ENCODE data around the gene DUSP9. TPM values are rescaled to one million over a fixed set of nuclear protein-coding genes. Genes with fewer than 3 reads are reported as not detected.

Gene DUSP9
- total RNA-seq, 2 experiments from 2014 or later = 0.36 TPM; not detected in 1

- CTCF ChIA-PET = interaction anchor here (0.6 to 2.7 kb wide), 5 partner anchors 9 to 109 kb away, joined by 3 to 12 read pairs (median 4); no protein-coding TSS in a partner anchor
- no peaks in the 10 kb centered on the region for H3K36me3 Mint-ChIP-seq (ENCODE audit: low read depth)
- peaks cover 24% of the 10 kb centered on the region for H3K27me3 Mint-ChIP-seq (ENCODE audit: low read depth)
- no peaks in the 10 kb centered on the region for H3K9me3 Mint-ChIP-seq
- peaks cover 3% of the 10 kb centered on the region for H3K4me1 Mint-ChIP-seq (ENCODE audit: low read depth)
- no peak for DNase-seq
- intact Hi-C loops (cut with micrococcal nuclease) = loop anchor here (1.0 kb wide), 3 partner anchors 38 to 109 kb away; no protein-coding TSS in a partner anchor
- H3K27ac Mint-ChIP-seq = no peak overlapping the region
- H3K4me3 Mint-ChIP-seq = no peak overlapping the region
Observed at GRCh38 chrX:153648358-153649177, 1.6 kb downstream of the DUSP9 start.

- Mint-ChIP-seq H3K27me3 (ENCODE audit: low read depth) (peaks cover 24% of the 10 kb centered on the region), H3K9me3 (no peaks in the 10 kb centered on the region), H3K27ac (no peak overlapping the region), H3K4me1 (ENCODE audit: low read depth) (peaks cover 2% of the 10 kb centered on the region), H3K4me3 (no peak overlapping the region), H3K36me3 (ENCODE audit: low read depth) (no peaks in the 10 kb centered on the region)
- CTCF ChIA-PET = interaction anchor here (0.6 to 2.7 kb wide), 6 partner anchors 8 to 109 kb away, joined by 3 to 12 read pairs (median 4); no protein-coding TSS in a partner anchor
- intact Hi-C loops (cut with micrococcal nuclease) = loop anchor here (1.0 kb wide), 3 partner anchors 39 to 110 kb away; no protein-coding TSS in a partner anchor
- peak; percentile 49 for DNase-seq
Observed at GRCh38 chrX:153649178-153649914, 2.3 kb downstream of the DUSP9 start.

GRCh38 chrX:153649915-153650782 lies 3.1 kb downstream of the DUSP9 start:
- no peaks in the 10 kb centered on the region for H3K36me3 Mint-ChIP-seq (ENCODE audit: low read depth)
- no peak for DNase-seq
- no peak overlapping the region for H3K27ac Mint-ChIP-seq
- peaks cover 2% of the 10 kb centered on the region for H3K4me1 Mint-ChIP-seq (ENCODE audit: low read depth)
- intact Hi-C loops (cut with micrococcal nuclease) = loop anchor here (1.0 kb wide), 3 partner anchors 40 to 111 kb away; no protein-coding TSS in a partner anchor
- H3K9me3 Mint-ChIP-seq = no peaks in the 10 kb centered on the region
- H3K4me3 Mint-ChIP-seq = no peak overlapping the region
- CTCF ChIA-PET = interaction anchor here (1.2 to 3.0 kb wide), 5 partner anchors 12 to 110 kb away, joined by 3 to 12 read pairs (median 4); no protein-coding TSS in a partner anchor
- peaks cover 16% of the 10 kb centered on the region for H3K27me3 Mint-ChIP-seq (ENCODE audit: low read depth)

- DNase-seq = no peak
- Mint-ChIP-seq H3K4me1 (ENCODE audit: low read depth) (peaks cover 2% of the 10 kb centered on the region), H3K27ac (no peak overlapping the region), H3K36me3 (ENCODE audit: low read depth) (no peaks in the 10 kb centered on the region), H3K27me3 (ENCODE audit: low read depth) (peaks cover 9% of the 10 kb centered on the region), H3K4me3 (no peak overlapping the region), H3K9me3 (no peaks in the 10 kb centered on the region)
- intact Hi-C loops (cut with micrococcal nuclease) = no loop called here
- CTCF ChIA-PET = interaction anchor here (1.3 to 3.0 kb wide), 3 partner anchors 11 to 112 kb away, joined by 4 to 8 read pairs (median 7); no protein-coding TSS in a partner anchor
Observed at GRCh38 chrX:153650959-153651358, 4.0 kb downstream of the DUSP9 start.

- H3K36me3 Mint-ChIP-seq (ENCODE audit: low read depth) = no peaks in the 10 kb centered on the region
- no peak overlapping the region for H3K27ac Mint-ChIP-seq
- peaks cover 4% of the 10 kb centered on the region for H3K27me3 Mint-ChIP-seq (ENCODE audit: low read depth)
- DNase-seq = no peak
- CTCF ChIA-PET = interaction anchor here (1.1 to 3.0 kb wide), 4 partner anchors 10 to 113 kb away, joined by 3 to 8 read pairs (median 6); no protein-coding TSS in a partner anchor
- intact Hi-C loops (cut with micrococcal nuclease) = no loop called here
- no peak overlapping the region for H3K4me3 Mint-ChIP-seq
- no peaks in the 10 kb centered on the region for H3K9me3 Mint-ChIP-seq
- no peaks in the 10 kb centered on the region for H3K4me1 Mint-ChIP-seq (ENCODE audit: low read depth)
Observed at GRCh38 chrX:153651540-153652079, 4.6 kb downstream of the DUSP9 start.

- H3K27me3 Mint-ChIP-seq (ENCODE audit: low read depth) = peaks cover 3% of the 10 kb centered on the region
Observed at GRCh38 chrX:153653556-153653955, 6.6 kb downstream of the DUSP9 start.

GRCh38 chrX:153657161-153657560 lies 10.2 kb downstream of the DUSP9 start:
- Mint-ChIP-seq H3K27me3 (ENCODE audit: low read depth) (peaks cover 3% of the 10 kb centered on the region), H3K4me1 (ENCODE audit: low read depth) (no peaks in the 10 kb centered on the region), H3K27ac (no peak overlapping the region), H3K4me3 (no peak overlapping the region), H3K36me3 (ENCODE audit: low read depth) (no peaks in the 10 kb centered on the region), H3K9me3 (no peaks in the 10 kb centered on the region)
- no peak for DNase-seq
- CTCF ChIA-PET = interaction anchor here (0.7 to 2.5 kb wide), 8 partner anchors 8 to 152 kb away, joined by 3 to 9 read pairs (median 4); partner anchors contain the start of gene DUSP9
- intact Hi-C loops (cut with micrococcal nuclease) = no loop called here

More at GRCh38 chrX:153653556-153653955, 6.6 kb downstream of the DUSP9 start:
- H3K4me3 Mint-ChIP-seq = no peak overlapping the region
- intact Hi-C loops (cut with micrococcal nuclease) = no loop called here
- no peaks in the 10 kb centered on the region for H3K9me3 Mint-ChIP-seq
- DNase-seq = no peak
- CTCF ChIA-PET = interaction anchor here (0.9 to 1.5 kb wide), 2 partner anchors 14 to 44 kb away, joined by 3 to 4 read pairs; no protein-coding TSS in a partner anchor
- H3K4me1 Mint-ChIP-seq (ENCODE audit: low read depth) = no peaks in the 10 kb centered on the region
- no peak overlapping the region for H3K27ac Mint-ChIP-seq
- H3K36me3 Mint-ChIP-seq (ENCODE audit: low read depth) = no peaks in the 10 kb centered on the region

GRCh38 chrX:153659268-153659667 lies 12.3 kb downstream of the DUSP9 start:
- intact Hi-C loops (cut with micrococcal nuclease) = no loop called here
- Mint-ChIP-seq H3K4me3 (no peak overlapping the region), H3K9me3 (no peaks in the 10 kb centered on the region), H3K36me3 (ENCODE audit: low read depth) (no peaks in the 10 kb centered on the region), H3K4me1 (ENCODE audit: low read depth) (no peaks in the 10 kb centered on the region), H3K27me3 (ENCODE audit: low read depth) (peaks cover 3% of the 10 kb centered on the region), H3K27ac (no peak overlapping the region)
- DNase-seq = no peak
- CTCF ChIA-PET = interaction anchor here (1.2 to 2.3 kb wide), 3 partner anchors 9 to 119 kb away, joined by 4 to 7 read pairs (median 4); no protein-coding TSS in a partner anchor

GRCh38 chrX:153662266-153662665 lies 15.3 kb downstream of the DUSP9 start:
- no peaks in the 10 kb centered on the region for H3K9me3 Mint-ChIP-seq
- H3K27me3 Mint-ChIP-seq (ENCODE audit: low read depth) = peaks cover 9% of the 10 kb centered on the region
- H3K27ac Mint-ChIP-seq = no peak overlapping the region
- peak overlapping the region; percentile 57 for H3K4me3 Mint-ChIP-seq
- H3K4me1 Mint-ChIP-seq (ENCODE audit: low read depth) = no peaks in the 10 kb centered on the region
- intact Hi-C loops (cut with micrococcal nuclease) = loop anchor here (1.0 to 10.0 kb wide), 4 partner anchors 52 to 703 kb away; no protein-coding TSS in a partner anchor
- no peaks in the 10 kb centered on the region for H3K36me3 Mint-ChIP-seq (ENCODE audit: low read depth)
- peak; percentile 69 for DNase-seq
- CTCF ChIA-PET = interaction anchor here (0.6 to 1.8 kb wide), 8 partner anchors 11 to 96 kb away, joined by 3 to 8 read pairs (median 4); no protein-coding TSS in a partner anchor

- Mint-ChIP-seq H3K36me3 (ENCODE audit: low read depth) (no peaks in the 10 kb centered on the region), H3K4me1 (ENCODE audit: low read depth) (peaks cover 6% of the 10 kb centered on the region), H3K4me3 (no peak overlapping the region), H3K9me3 (no peaks in the 10 kb centered on the region), H3K27me3 (ENCODE audit: low read depth) (peaks cover 9% of the 10 kb centered on the region), H3K27ac (no peak overlapping the region)
- no peak for DNase-seq
- intact Hi-C loops (cut with micrococcal nuclease) = loop anchor here (10.0 kb wide), 1 partner anchor 631 kb away; no protein-coding TSS in a partner anchor
- CTCF ChIA-PET = interaction anchor here (1.5 to 4.7 kb wide), 3 partner anchors 55 to 127 kb away, joined by 4 to 49 read pairs (median 16); no protein-coding TSS in a partner anchor
Observed at GRCh38 chrX:153665726-153666306, 18.8 kb downstream of the DUSP9 start.
